ENCODE results near the gene ARL8A. TPM values are rescaled to one million over a fixed set of nuclear protein-coding genes. Genes with fewer than 3 reads are reported as not detected.
"Not testable (repeated sequence)": the region's sequence is repeated elsewhere in the genome, so short reads cannot be mapped to it uniquely, and the experiment has no call there.

Gene ARL8A
- total and polyA plus RNA-seq, 5 donors, result 32.0 to 75.3 (median 64.5) TPM

DNA sequence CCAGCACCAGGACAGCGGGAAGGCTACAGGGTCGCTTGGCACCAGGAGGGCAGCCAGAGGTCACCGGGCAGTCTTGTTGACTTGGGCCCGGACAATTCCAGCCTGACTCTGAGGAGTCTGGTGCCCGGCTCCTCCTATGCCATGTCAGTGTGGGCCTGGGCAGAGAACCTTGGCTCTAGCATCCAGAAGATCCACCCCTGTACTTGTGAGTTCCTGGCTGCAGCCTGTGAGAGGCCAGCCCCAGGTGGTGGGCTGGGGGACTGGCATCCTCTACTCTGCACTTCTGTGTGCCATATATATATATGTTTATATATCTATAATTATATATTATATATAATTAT is 27.4 kb upstream of the ARL8A start:
- intact Hi-C loops (cut with DNase I), result no loop called here
- Histone ChIP-seq H3K27me3 (ENCODE audit: control insufficient read depth, insufficient read depth) (no peaks in the 10 kb centered on the region), H3K9me3 (ENCODE audit: control insufficient read depth, low read length) (no peaks in the 10 kb centered on the region), H3K27ac (ENCODE audit: low read length) (no peak overlapping the region), H3K4me1 (ENCODE audit: control insufficient read depth, insufficient read depth, low read length) (no peaks in the 10 kb centered on the region), H3K4me3 (ENCODE audit: low read length) (no peak overlapping the region)
- DNase-seq, result no peak
- no peak for ATAC-seq
- WGBS, result 94% methylated on average over 5 of the region's 5 CpGs

DNA sequence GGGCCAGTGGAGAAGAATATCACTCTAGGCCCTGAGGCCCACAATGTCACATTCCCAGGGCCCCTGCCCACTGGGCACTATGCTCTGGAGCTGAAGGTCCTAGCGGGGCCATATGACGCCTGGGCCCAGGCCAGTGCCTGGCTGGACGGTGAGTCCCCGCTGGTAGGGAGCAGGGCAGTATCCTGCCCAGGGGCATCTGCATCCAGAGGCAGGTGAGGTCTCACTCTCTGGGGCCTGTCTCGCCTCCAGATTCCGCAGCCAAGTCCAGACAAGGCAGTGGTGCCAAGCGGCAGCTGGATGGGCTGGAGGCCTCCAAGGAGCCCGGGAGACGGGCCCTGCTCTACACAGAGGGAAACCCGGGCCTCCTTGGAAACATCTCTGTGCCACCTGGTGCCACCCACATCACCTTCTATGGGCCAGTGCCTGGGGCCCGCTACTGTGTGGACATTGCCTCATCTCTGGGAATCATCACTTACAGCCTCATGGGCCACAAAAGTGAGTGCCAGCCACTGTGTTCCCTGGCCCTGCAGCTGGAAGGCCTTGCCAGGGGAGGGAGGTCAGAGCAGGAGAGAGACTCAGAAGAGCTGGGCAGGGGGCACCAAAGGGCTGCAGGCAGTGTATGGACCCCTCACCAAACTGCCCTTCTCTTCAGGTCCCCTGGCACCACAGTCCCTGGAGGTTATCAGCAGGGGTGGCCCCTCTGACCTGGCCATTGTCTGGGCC is 26.9 kb upstream of the ARL8A start:
- H3K4me1 ChIP-seq (ENCODE audit: control insufficient read depth, insufficient read depth, low read length), result no peaks in the 10 kb centered on the region
- H3K27ac ChIP-seq (ENCODE audit: low read length), result no peak overlapping the region
- no peaks in the 10 kb centered on the region for H3K27me3 ChIP-seq (ENCODE audit: control insufficient read depth, insufficient read depth)
- peak in 1 of 3 donors; percentile 38 for DNase-seq
- peak in 1 of 2 donors; percentile 8 for ATAC-seq
- no peaks in the 10 kb centered on the region for H3K9me3 ChIP-seq (ENCODE audit: control insufficient read depth, low read length)
- intact Hi-C loops (cut with DNase I), result no loop called here
- WGBS, result 92% methylated on average over 11 of the region's 11 CpGs
- no peak overlapping the region for H3K4me3 ChIP-seq (ENCODE audit: low read length)

DNA sequence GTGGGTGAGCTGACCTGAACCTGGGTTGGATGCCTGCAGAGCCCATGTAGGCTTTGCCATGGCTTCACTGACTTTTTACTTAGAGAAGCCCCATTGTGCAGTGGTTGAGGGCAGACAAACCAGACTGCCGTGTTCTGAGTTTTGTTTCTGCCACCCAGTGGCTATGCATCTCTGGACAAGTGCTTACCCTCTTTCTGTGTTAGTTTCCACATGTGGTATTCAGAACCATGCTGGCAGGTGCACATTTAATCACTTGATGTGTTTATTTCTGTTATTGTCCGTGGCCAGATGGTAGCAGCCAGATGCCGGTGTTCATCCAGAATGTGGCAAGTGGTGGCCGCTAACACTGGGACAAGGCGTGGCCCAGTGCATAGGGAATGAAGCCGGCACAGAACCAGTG is 26.2 kb upstream of the ARL8A start:
- no peaks in the 10 kb centered on the region for H3K27me3 ChIP-seq (ENCODE audit: control insufficient read depth, insufficient read depth)
- ATAC-seq (no peak), DNase-seq (peak in 1 of 3 donors; percentile 4)
- intact Hi-C loops (cut with DNase I), result no loop called here
- H3K27ac ChIP-seq (ENCODE audit: low read length), result no peak overlapping the region
- H3K9me3 ChIP-seq (ENCODE audit: control insufficient read depth, low read length), result no peaks in the 10 kb centered on the region
- H3K4me3 ChIP-seq (ENCODE audit: low read length), result no peak overlapping the region
- no peaks in the 10 kb centered on the region for H3K4me1 ChIP-seq (ENCODE audit: control insufficient read depth, insufficient read depth, low read length)
- WGBS, result 86% methylated on average over 6 of the region's 6 CpGs

DNA sequence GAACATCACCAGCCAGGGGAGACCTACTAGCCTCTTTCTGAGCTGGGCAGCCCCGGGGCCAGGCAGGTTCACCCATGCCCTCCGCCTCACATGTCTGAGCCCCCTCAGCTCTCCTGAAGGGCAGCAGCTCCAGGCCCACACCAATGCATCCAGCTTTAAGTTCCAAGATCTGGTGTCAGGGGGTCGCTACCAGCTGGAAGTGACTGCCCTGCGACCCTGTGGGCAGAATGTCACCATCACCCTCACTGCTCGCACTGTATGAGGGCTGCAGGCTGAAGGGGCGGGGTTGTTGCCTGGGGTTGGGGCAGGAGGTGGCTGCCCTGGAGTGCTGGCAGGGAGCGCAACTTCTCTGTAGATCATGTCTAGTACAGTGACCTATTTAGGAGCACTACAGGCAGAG is 24.3 kb upstream of the ARL8A start:
- peak in 1 of 3 donors; percentile 46 for DNase-seq
- H3K4me1 ChIP-seq (ENCODE audit: control insufficient read depth, insufficient read depth, low read length), result no peaks in the 10 kb centered on the region
- no peak for ATAC-seq
- no peaks in the 10 kb centered on the region for H3K9me3 ChIP-seq (ENCODE audit: control insufficient read depth, low read length)
- H3K27ac ChIP-seq (ENCODE audit: low read length), result no peak overlapping the region
- no peak overlapping the region for H3K4me3 ChIP-seq (ENCODE audit: low read length)
- H3K27me3 ChIP-seq (ENCODE audit: control insufficient read depth, insufficient read depth), result no peaks in the 10 kb centered on the region
- WGBS, result 95% methylated on average over 7 of the region's 7 CpGs
- intact Hi-C loops (cut with DNase I), result no loop called here

DNA sequence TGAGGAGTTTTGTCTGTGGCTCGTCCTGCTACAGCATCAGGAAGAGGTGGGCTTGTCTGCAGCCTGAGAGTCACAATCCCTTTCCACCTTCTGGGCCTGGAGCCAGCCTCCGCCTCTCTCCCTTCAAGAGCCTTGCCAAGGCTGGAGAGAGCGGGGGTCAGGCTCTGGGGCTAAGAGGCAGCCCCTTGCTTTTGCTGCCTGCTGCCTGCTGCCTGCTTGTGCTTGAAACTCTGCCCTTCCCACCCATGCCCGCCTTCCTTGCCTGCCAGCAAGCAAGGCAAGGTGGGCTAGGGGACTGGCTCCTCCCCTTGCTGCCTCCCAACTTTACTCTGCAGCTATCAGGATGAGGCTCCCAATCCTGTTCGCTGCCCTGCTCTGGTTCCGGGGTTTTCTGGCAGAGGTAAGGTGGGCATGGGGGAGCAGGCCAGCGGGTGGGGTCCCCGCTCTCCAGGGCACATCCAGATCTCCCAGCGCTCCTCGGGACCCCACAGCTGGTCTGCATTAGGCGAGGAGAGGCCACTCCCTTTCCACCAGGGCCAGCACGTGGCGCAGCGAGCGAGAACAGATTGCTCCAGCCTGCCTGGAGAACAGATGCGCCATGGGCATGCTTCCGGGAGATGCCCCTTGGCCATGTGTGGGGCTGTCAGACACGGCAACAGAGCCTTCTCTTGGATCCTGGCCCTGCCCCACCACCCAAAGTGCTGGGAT is 23.3 kb upstream of the ARL8A start:
- Histone ChIP-seq H3K9me3 (ENCODE audit: control insufficient read depth, low read length) (no peaks in the 10 kb centered on the region), H3K27ac (ENCODE audit: low read length) (no peak overlapping the region), H3K4me3 (ENCODE audit: low read length) (no peak overlapping the region), H3K27me3 (ENCODE audit: control insufficient read depth, insufficient read depth) (no peaks in the 10 kb centered on the region), H3K4me1 (ENCODE audit: control insufficient read depth, insufficient read depth, low read length) (no peaks in the 10 kb centered on the region)
- 61% methylated on average over 18 of the region's 18 CpGs for WGBS
- DNase-seq (peak in 2 of 3 donors; percentile 69 to 74), ATAC-seq (peak in 1 of 2 donors; percentile 26)
- intact Hi-C loops (cut with DNase I), result no loop called here

DNA sequence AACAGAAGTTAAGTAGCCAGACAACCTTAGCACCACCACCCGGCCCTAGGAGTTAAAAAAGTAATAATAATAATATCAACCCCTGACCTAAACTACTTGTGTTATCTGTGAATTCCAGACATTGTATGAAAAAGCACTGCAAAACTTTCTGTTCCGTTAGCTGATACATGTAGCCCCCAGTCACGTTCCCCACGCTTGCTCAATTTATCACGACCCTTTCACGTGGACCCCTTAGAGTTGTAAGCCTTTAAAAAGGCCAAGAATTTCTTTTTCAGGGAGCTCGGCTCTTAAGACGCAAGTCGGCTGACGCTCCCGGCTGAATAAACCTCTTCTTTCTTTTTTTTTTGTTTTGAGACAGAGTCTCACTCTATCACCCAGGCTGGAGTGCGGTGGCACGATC is 22.5 kb upstream of the ARL8A start:
- intact Hi-C loops (cut with DNase I), result not testable (repeated sequence)

DNA sequence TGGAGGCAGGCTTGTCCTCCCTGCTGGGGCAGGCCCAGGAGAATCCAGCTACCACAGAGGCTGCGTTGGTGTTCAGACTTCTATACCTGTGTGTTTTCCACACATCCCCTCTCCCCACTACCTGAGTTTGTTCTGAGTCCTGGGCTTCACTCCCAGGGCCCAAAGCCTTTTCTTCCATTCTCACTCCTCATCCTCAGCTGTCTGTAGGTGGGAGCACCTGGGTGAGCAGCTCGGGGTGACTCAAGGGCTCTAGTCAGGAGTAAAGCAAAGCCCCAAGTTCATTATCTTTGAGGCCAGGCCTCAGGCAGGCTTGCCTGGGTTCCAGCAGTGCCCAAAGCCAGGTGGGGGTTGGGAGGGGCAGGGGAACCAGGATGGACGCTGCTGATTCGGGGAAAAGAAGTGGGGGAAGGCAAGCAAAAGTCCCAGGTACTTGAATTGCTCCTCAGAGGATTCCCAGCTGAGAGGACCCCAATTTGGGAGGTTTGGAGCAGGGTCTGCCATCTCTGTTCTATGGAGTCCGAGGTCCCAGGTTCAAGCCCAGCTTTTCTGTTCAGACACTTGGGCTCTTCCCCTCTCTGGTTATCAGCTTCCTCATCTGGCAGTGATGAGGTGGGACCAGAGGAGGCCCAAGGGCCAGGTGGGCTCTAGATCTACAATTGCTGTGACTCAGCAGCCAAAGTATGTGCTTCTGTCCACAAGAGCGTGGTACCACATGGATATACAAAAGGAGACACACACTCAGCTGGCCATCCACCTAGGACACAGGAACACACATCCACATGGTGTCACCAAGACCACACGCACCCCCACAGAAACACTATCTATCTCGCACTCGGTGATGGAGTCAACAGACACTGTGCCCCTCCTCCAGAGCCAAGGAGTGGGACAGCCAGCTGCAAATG is 21.7 kb upstream of the ARL8A start:
- Histone ChIP-seq H3K9me3 (ENCODE audit: control insufficient read depth, low read length) (no peaks in the 10 kb centered on the region), H3K4me3 (ENCODE audit: low read length) (no peak overlapping the region), H3K27ac (ENCODE audit: low read length) (no peak overlapping the region), H3K27me3 (ENCODE audit: control insufficient read depth, insufficient read depth) (no peaks in the 10 kb centered on the region), H3K4me1 (ENCODE audit: control insufficient read depth, insufficient read depth, low read length) (no peaks in the 10 kb centered on the region)
- ATAC-seq (no peak), DNase-seq (peak in 1 of 3 donors; percentile 4)
- WGBS, result 93% methylated on average over 9 of the region's 9 CpGs
- intact Hi-C loops (cut with DNase I), result no loop called here

More for the DNA sequence above, 22.5 kb upstream of the ARL8A start:
- not testable (repeated sequence) for ATAC-seq; H3K27ac ChIP-seq (ENCODE audit: low read length); H3K4me1 ChIP-seq (ENCODE audit: control insufficient read depth, insufficient read depth, low read length); H3K27me3 ChIP-seq (ENCODE audit: control insufficient read depth, insufficient read depth); H3K9me3 ChIP-seq (ENCODE audit: control insufficient read depth, low read length); H3K4me3 ChIP-seq (ENCODE audit: low read length)
- DNase-seq, result peak in 1 of 3 donors; percentile 2
- WGBS, result 66% methylated on average over 13 of the region's 13 CpGs

DNA sequence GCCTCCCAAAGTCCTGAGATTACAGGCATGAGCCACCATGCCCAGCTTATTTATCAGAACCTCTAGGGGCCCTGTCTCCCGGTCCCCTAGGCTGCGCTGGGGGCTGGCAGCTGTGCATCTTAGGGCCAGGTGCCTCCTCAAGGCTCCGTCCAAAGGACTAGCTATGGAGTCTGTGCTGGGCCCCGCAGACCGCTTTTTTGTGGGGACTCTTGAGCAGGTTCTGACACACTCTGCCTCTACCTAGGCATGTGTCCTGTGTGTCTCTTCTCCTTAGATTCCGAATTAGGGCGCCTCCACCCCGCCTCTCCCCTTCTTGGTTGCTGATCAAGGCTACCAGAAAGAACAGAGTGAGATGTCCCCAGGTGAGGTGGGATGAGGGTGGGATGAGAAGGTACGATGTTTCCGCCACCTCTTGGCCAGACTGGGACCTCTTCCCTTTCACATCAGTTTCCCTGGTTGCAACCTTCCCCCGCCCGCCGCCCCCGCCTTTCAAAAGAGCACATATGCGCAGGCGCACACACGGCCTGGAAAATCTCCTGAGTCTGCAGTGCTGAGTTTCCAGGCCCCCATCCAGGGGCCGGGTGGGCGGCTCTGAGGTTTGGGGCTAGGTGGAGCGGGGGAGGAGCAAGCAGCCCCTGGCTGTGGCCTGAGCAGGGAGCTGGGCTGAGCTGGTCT is 20.9 kb upstream of the ARL8A start:
- H3K27ac ChIP-seq (ENCODE audit: low read length), result no peak overlapping the region
- DNase-seq (peak in 2 of 3 donors; percentile 60 to 74), ATAC-seq (no peak)
- WGBS, result 81% methylated on average over 20 of the region's 20 CpGs
- no peaks in the 10 kb centered on the region for H3K27me3 ChIP-seq (ENCODE audit: control insufficient read depth, insufficient read depth)
- H3K9me3 ChIP-seq (ENCODE audit: control insufficient read depth, low read length), result no peaks in the 10 kb centered on the region
- no peaks in the 10 kb centered on the region for H3K4me1 ChIP-seq (ENCODE audit: control insufficient read depth, insufficient read depth, low read length)
- no peak overlapping the region for H3K4me3 ChIP-seq (ENCODE audit: low read length)
- intact Hi-C loops (cut with DNase I), result no loop called here

DNA sequence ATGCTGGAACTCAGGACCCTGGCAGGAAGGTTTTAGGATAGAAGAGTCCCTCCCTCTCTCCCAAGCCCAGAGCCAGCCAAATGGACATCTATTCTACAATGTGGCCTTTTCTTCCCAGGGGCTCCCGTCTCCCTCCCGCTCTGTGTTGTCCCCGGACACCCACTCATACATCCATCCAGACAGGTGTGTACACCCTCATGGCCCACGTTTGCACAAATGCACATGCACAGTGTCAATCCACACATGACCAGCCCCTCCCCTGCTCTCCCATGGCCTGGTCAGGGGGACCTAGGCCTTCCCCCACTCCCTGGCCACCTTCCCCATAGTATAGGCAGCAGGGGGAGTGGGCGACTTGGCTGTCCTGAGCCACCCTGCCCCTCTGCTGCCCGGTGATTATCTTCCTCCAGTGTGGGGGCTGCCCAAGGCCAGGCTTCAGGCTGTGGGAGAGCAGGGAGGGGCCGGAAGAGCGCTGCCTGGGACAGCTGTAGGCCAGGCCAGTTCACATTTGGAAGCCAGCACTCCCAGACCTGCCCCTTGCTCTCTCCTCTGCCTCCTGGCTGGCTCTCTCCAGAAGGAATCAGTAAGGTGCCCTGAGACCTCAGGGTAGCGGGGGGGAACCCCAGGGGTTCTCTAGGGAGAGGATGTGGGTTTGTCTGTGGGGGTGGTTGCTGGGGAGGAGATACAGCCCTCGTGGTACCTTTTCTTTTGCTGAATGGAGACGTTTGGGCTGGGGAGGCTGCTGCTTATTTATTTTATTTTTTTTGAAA is 19.9 kb upstream of the ARL8A start:
- ATAC-seq (no peak), DNase-seq (peak in 1 of 3 donors; percentile 19)
- intact Hi-C loops (cut with DNase I), result no loop called here
- H3K4me1 ChIP-seq (ENCODE audit: control insufficient read depth, insufficient read depth, low read length), result no peaks in the 10 kb centered on the region
- H3K27ac ChIP-seq (ENCODE audit: low read length), result no peak overlapping the region
- no peaks in the 10 kb centered on the region for H3K9me3 ChIP-seq (ENCODE audit: control insufficient read depth, low read length)
- H3K4me3 ChIP-seq (ENCODE audit: low read length), result no peak overlapping the region
- no peaks in the 10 kb centered on the region for H3K27me3 ChIP-seq (ENCODE audit: control insufficient read depth, insufficient read depth)
- 66% methylated on average over 11 of the region's 11 CpGs for WGBS
